Fibroblast of lung (primary cell): ENCODE data around the gene DAB1.

Experiments
- EZH2 ChIP-seq: IDR thresholded peaks from 2 replicates; pipeline ENCODE4 v1.5.1; 2012; ENCODE audit warnings: low read length, control low read depth, mild to moderate bottlenecking; ENCODE audit errors: missing control alignments
- TF ChIP-seq, protein P1 (sequence below), 2 donors: IDR thresholded peaks in 1 of 2; conservative IDR thresholded peaks in 1 of 2; 1 replicate in 1 of 2; 2 replicates in 1 of 2; pipeline ENCODE4 v1.5.1; 2011 to 2012; ENCODE audit warnings: low read length in 2 of 2, control low read depth in 1 of 2, inconsistent platforms in 1 of 2, low read depth in 1 of 2, mild to moderate bottlenecking in 1 of 2

DNA sequence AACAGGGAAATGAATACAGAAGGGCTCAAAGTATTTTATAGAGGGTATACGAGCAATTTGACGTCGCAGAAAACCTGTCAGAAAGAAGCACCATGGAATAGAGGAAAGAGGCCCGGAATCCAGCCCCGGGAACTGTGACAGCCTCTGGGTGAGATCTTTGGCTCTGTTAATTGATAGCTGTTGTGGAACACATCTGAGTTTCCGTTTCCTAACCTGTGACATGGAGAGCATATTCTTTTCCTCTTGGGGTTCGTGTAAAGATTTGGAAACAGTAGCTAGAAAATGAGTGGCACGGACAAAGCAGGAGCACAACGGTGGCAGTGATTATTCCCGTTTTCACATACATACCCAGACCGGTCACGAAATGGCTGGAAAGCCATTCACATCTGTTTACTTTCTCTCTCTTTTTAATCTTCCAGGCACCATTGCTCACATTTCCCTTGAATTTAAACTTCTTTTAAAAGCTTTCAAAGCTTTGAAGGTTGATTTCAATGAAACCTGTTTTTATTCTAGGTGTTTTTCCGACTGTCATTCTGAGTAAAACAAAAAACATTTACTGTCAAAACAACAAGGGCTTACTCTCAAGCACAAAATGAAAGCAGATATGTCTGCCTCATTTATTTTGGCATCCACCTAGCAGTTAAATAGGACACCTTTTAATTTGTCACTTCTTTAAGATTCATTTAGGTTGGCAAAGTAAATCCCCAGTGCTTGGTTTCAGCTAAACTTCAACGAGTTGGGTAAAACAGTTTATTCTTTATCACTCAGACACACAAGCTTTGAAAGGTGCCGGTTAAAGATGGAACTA, 431.3 kb downstream of the DAB1 start:
- TF ChIP-seq, protein P1, sequence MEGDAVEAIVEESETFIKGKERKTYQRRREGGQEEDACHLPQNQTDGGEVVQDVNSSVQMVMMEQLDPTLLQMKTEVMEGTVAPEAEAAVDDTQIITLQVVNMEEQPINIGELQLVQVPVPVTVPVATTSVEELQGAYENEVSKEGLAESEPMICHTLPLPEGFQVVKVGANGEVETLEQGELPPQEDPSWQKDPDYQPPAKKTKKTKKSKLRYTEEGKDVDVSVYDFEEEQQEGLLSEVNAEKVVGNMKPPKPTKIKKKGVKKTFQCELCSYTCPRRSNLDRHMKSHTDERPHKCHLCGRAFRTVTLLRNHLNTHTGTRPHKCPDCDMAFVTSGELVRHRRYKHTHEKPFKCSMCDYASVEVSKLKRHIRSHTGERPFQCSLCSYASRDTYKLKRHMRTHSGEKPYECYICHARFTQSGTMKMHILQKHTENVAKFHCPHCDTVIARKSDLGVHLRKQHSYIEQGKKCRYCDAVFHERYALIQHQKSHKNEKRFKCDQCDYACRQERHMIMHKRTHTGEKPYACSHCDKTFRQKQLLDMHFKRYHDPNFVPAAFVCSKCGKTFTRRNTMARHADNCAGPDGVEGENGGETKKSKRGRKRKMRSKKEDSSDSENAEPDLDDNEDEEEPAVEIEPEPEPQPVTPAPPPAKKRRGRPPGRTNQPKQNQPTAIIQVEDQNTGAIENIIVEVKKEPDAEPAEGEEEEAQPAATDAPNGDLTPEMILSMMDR (conservative IDR thresholded peaks at IDR 0.05 in 1 of 2, IDR thresholded peaks at IDR 0.05 in 1 of 2; ENCODE audit: low read depth in 1 of 2, low read length in 2 of 2), result no peak
- no peak for TF ChIP-seq EZH2
